Liver (tissue), 3 donors: ENCODE measurements around the gene SKAP1.

Source experiments
- ATF3 ChIP-seq: IDR thresholded peaks from 2 replicates; pipeline ENCODE4 v1.6.1; 2016; ENCODE audit warnings: antibody characterized with exemption
- CTCF ChIP-seq: fragments of 150-350 bp; IDR thresholded peaks from 2 replicates; pipeline ENCODE4 v1.5.1; 2017; ENCODE audit warnings: improper control_type of control experiment, low read depth, low read length; ENCODE audit not compliant: missing input control
- EGR1 ChIP-seq, 2 donors: IDR thresholded peaks; 2 replicates each; pipeline ENCODE4 v1.6.1; 2016 to 2018; ENCODE audit warnings: antibody characterized with exemption in 2 of 2, low read depth in 2 of 2
- GABPA ChIP-seq, 2 donors: IDR thresholded peaks in 1 of 2; conservative IDR thresholded peaks in 1 of 2; 2 replicates each; pipeline ENCODE4 v1.6.1; 2016; ENCODE audit warnings: antibody characterized with exemption in 2 of 2, mild to moderate bottlenecking in 1 of 2, moderate library complexity in 1 of 2
- REST ChIP-seq: IDR thresholded peaks from 2 replicates; pipeline ENCODE4 v1.6.1; 2016; ENCODE audit warnings: antibody characterized with exemption, mild to moderate bottlenecking
- SP1 ChIP-seq: IDR thresholded peaks from 2 replicates; pipeline ENCODE4 v1.6.1; 2018; ENCODE audit warnings: antibody characterized with exemption, mild to moderate bottlenecking
- TAF1 ChIP-seq: conservative IDR thresholded peaks from 2 replicates; pipeline ENCODE4 v1.6.1; 2016; ENCODE audit warnings: antibody characterized with exemption, mild to moderate bottlenecking
- donor health status: healthy.
- donor health status: healthy.

GRCh38 chr17:48095611-48096010, 334.4 kb downstream of the SKAP1 start:
- no peak for TF ChIP-seq CTCF
- TF ChIP-seq TAF1 = no peak
- no peak for TF ChIP-seq REST
- TF ChIP-seq EGR1 (IDR thresholded peaks at IDR 0.05; ENCODE audit: low read depth in 2 of 2) = no peak
- TF ChIP-seq ATF3 = no peak
- no peak for TF ChIP-seq SP1
- no peak for TF ChIP-seq GABPA (IDR thresholded peaks at IDR 0.05 in 1 of 2, conservative IDR thresholded peaks at IDR 0.05 in 1 of 2)
